AG08396 (cell line): ENCODE data around the gene DOHH.
"Not testable (repeated sequence)": the region's sequence is repeated elsewhere in the genome, so short reads cannot be mapped to it uniquely, and the experiment has no call there.

Source experiments
- DNase-seq: peaks from one replicate; pipeline ENCODE4 v3.0.0; 2012; ENCODE audit warnings: low spot score, mixed read lengths

DOHH gene

GRCh38 chr19:3534375-3535234 lies 34.1 kb upstream of the DOHH start:
- DNase-seq, result no peak

GRCh38 chr19:3533563-3534216 lies 33.2 kb upstream of the DOHH start:
- DNase-seq, result no peak

- DNase-seq, result no peak
Measured at GRCh38 chr19:3533033-3533432, 32.6 kb upstream of the DOHH start.

- no peak for DNase-seq
Measured at GRCh38 chr19:3532154-3532786, 31.8 kb upstream of the DOHH start.

- DNase-seq, result no peak
Measured at GRCh38 chr19:3531716-3532115, 31.2 kb upstream of the DOHH start.

- DNase-seq, result no peak
Measured at GRCh38 chr19:3530389-3530788, 29.9 kb upstream of the DOHH start.

GRCh38 chr19:3529299-3529698 lies 28.8 kb upstream of the DOHH start:
- DNase-seq, result not testable (repeated sequence)

- DNase-seq, result no peak
Measured at GRCh38 chr19:3528539-3529211, 28.2 kb upstream of the DOHH start.

GRCh38 chr19:3528080-3528479 lies 27.6 kb upstream of the DOHH start:
- DNase-seq, result no peak

GRCh38 chr19:3527238-3527910 lies 26.9 kb upstream of the DOHH start:
- no peak for DNase-seq

- no peak for DNase-seq
Measured at GRCh38 chr19:3526507-3527237, 26.2 kb upstream of the DOHH start.

GRCh38 chr19:3524904-3525451 lies 24.5 kb upstream of the DOHH start:
- no peak for DNase-seq

GRCh38 chr19:3524078-3524842 lies 23.8 kb upstream of the DOHH start:
- DNase-seq, result no peak

GRCh38 chr19:3523361-3524077 lies 23.0 kb upstream of the DOHH start:
- no peak for DNase-seq

- DNase-seq, result no peak
Measured at GRCh38 chr19:3522421-3523360, 22.2 kb upstream of the DOHH start.

GRCh38 chr19:3521104-3521445 lies 20.6 kb upstream of the DOHH start:
- DNase-seq, result no peak

GRCh38 chr19:3520166-3521103 lies 20.0 kb upstream of the DOHH start:
- DNase-seq, result no peak
